HK-2 (cell line): Measurements from ENCODE around the gene GRIA2.
A peak's percentile ranks its signal among the peaks of the same experiment; 100 is the strongest.

Experiments used
- DNase-seq: peaks from one replicate; pipeline ENCODE4 v3.0.0-alpha.2; 2018; ENCODE audit not compliant: unreplicated experiment

Gene GRIA2

DNA sequence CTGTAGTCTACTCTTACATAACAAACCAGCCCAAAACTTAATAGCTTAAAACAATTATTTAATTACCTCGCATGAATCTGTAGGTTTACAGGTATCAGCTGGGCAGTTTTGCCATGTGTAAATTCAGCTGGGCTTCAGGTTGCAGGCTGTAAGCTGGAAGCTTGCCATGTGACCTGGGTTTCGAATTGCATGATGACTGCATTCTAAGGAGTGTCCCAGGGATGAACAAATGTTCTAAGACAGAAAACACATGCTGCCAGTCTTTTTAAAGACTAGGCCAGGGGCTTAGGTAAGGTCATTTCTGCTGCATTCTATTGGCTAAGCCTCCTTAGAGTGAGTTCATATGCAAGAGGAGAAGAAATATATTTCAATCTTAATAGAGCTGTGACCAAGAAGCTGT is 44.8 kb downstream of the GRIA2 start:
- DNase-seq = no peak

- no peak for DNase-seq
Measured at GRCh38 chr4:157270108-157270507, 49.6 kb downstream of the GRIA2 start.

DNA sequence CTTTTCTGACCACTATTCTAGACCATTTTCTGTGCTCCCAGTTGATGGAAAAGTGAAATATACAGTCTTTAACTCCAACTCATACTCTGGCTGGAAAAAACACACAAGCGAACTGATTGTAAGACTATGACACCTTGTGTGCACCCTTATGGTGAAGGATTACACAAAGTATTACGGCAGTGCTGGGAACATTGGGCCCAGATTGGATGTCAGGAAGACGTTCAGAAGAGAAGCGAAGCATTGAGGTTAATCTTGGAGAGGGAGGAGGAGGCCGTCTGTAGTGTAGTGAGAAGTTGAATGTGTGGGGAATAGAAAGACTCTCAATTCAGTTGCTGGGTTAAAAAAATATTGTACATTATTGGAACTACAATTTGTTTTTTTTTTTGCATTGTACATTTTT is 50.0 kb downstream of the GRIA2 start:
- no peak for DNase-seq

- peak; percentile 19 for DNase-seq
Measured at GRCh38 chr4:157271166-157271869, 50.8 kb downstream of the GRIA2 start.

DNA sequence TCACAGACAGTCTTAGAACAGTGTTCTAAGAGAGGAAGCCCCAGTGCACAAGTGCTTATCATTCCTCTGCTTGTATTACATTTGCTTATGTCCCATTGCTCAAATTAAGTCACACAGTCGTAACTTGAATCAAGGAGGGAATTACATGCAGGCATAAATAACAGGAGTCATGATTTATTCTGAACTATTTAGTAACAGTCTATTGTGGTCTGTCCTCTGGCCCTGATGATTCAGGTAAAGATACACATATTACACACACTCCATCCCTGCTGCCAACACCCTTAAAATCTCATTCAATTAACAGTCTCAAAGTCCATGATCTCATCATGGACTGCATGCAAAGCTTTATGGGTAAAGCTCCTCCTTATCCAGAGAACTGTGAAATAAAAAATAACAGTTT is 60.1 kb downstream of the GRIA2 start:
- DNase-seq = no peak

DNA sequence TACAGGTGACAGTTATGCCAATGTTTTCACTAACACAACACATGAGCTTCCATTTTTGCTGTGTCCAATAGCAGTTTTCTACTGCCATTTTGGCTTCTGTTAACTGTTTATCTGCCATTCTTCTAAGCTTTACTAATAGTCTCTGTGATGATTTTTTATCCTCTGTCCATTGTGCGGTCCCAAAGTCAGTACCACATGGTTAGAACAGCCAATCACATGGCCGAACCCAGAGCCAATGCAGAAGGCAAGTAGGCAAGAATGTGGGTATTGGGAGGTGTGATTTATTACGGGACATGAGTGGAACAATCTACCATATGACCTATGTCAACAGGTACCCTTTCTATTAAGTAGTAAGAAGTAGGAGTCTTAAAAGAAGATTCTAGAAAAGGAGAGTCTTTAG is 61.5 kb downstream of the GRIA2 start:
- no peak for DNase-seq

GRCh38 chr4:157287445-157287844 is 66.9 kb downstream of the GRIA2 start:
- DNase-seq = no peak

DNA sequence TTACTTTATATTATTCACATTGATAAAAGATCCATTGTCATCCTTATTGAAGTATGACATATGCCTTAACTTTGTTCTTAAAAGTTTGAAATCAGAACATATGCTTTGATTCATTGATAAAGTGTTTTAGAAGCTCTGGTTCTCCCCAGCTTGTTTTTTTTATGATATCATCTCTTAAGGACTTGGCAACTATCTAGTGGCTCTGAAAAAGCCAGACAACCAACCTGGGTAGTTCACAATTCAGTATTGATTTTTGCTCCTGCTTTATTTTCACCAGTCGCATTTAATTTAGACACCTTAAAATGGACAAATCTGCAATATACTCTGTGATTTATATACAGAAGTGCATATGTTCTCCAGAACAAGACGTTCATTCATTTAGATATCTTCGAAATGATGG is 70.1 kb downstream of the GRIA2 start:
- DNase-seq = no peak

DNA sequence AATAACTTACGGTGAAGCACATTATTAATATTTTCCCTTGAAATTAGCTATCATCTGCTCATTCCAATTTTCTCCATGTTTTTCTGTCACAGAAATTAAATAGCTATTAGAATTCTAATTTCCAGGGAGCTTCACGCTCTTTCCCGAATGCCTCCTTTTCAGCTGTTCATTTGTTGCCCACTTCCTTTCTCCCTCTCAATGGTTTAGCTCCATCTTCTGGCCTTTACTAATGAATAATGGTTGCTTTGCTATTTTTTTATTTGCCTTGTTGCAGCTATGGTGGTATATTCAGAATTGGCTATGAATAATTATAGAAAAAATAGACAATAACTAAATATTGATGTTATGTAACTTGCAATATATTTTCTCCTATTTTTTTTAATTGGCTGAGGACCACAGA is 70.5 kb downstream of the GRIA2 start:
- no peak for DNase-seq

DNA sequence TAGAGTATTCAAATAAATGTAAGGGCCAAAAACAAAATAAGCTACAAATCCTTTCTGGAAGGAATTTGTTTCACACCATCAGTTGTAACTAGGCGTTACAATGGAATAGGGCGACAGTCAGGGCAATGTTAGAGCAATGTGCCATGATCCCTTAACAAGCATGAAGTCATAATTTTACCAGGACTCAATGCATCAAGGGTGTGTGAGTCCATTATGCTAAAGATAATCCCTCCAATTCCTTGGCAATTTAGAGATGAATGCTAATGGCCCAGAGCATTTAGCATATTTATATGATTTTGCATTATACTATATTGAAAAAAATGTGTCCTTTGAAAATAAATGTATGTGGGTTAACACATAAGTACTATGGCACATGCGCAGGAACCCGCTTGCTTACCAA is 73.1 kb downstream of the GRIA2 start:
- no peak for DNase-seq

DNA sequence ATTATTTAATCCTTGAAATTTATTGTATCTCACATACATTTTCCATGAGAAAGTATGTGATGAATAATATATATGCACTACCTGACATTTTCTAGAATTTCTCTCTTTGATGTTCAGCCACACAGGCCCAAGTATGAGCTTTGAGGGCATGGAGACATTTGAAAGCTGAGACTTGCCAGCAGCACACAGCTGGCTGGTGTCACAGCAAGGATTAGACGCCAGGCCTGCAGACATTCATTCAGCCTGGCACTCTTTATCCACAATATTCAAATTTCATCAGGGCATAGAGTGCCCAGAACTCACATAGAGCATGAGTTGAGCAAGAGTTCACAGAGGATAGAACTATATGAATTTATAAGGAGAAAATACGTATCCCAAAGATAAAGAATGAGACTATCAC is 74.0 kb downstream of the GRIA2 start:
- no peak for DNase-seq

- no peak for DNase-seq
Measured at GRCh38 chr4:157300701-157301100, 80.2 kb downstream of the GRIA2 start.

GRCh38 chr4:157303471-157303960 is 83.0 kb downstream of the GRIA2 start:
- DNase-seq = no peak

- DNase-seq = no peak
Measured at GRCh38 chr4:157304769-157305168, 84.2 kb downstream of the GRIA2 start.

GRCh38 chr4:157312702-157313101 is 92.2 kb downstream of the GRIA2 start:
- DNase-seq = no peak

DNA sequence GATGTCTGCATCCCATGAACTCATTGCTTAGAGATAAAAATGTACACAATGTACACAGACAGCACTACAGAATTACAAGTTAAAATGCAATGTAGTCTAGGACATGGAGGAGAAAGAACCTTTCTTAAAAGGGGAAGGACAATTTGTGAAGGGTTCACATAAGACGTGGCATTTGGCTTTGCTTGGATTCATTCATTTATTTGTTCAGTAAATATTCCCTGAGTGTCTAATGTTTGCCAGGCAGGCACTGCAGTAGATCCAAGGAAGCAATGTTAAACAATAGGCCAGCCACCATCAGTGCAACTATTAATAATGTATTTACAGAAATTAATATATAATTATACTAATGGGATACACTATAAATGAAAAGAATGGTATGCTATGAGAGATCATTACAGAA is 94.4 kb downstream of the GRIA2 start:
- DNase-seq = no peak

GRCh38 chr4:157315968-157316367 is 95.4 kb downstream of the GRIA2 start:
- no peak for DNase-seq

- DNase-seq = no peak
Measured at GRCh38 chr4:157320092-157320491, 99.6 kb downstream of the GRIA2 start.

DNA sequence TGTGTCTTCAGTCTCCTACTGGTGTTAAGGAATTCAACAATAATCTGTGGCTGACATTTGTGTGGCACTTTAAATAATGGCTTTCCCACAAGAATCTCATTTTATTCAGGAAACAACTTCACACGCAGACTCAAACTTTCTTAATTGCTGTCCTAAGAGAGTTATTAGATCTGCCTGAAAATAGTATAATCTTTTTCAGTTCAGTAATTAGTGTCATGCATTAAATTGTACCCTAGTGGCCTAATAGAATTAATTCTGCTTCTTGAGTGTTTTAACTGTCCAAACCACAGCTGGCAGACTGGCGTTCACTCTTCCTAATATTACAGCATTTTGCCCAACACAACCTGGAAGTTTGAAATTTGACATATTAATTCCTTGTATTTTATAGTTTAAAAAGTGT is 107.1 kb downstream of the GRIA2 start:
- DNase-seq = no peak

DNA sequence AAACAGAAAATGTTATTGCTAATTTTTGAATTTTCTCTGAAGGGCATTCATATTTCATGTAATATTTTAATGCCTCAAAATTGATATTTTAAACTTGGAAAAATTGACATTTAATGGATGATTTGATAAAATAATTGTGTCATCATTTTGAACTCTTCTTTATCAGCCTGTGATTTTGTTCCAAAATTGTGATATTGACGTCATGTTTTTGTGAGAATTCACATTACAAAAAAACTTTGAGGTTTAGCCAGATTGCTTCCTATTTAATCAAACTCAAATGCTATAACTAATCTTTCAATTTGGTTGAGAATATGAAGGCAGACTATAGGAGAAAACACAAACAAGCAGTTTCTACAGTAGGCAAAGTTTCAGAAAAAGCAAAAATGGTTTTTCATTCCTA is 137.4 kb downstream of the GRIA2 start:
- DNase-seq = no peak

- DNase-seq = no peak
Measured at GRCh38 chr4:157358439-157358838, 137.9 kb downstream of the GRIA2 start.

- DNase-seq = no peak
Measured at GRCh38 chr4:157358851-157359250, 138.3 kb downstream of the GRIA2 start.

DNA sequence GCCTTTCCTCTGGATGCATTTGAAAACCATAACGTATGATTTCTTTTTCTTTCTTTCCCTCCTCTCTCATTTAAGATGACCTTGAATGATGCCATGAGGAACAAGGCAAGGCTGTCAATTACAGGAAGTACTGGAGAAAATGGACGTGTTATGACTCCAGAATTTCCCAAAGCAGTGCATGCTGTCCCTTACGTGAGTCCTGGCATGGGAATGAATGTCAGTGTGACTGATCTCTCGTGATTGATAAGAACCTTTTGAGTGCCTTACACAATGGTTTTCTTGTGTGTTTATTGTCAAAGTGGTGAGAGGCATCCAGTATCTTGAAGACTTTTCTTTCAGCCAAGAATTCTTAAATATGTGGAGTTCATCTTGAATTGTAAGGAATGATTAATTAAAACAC is 142.8 kb downstream of the GRIA2 start:
- no peak for DNase-seq

- DNase-seq = no peak
Measured at GRCh38 chr4:157372154-157372553, 151.6 kb downstream of the GRIA2 start.
